Articular chondrocyte of knee joint (primary cell): Measurements from ENCODE around the gene ZDHHC7. TPM values are rescaled to one million over a fixed set of nuclear protein-coding genes. Genes with fewer than 3 reads are reported as not detected.

Source experiments
- total RNA-seq: library from RNA; depleted of rRNA; stranded (reverse); fragments of >200 nt; gene quantifications from 2 replicates; pipeline ENCODE4 v1.2.3, GENCODE V29; 2012

The ZDHHC7 gene, protein sequence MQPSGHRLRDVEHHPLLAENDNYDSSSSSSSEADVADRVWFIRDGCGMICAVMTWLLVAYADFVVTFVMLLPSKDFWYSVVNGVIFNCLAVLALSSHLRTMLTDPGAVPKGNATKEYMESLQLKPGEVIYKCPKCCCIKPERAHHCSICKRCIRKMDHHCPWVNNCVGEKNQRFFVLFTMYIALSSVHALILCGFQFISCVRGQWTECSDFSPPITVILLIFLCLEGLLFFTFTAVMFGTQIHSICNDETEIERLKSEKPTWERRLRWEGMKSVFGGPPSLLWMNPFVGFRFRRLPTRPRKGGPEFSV
- 139 and 150 TPM in 2 replicates for total RNA-seq

DNA sequence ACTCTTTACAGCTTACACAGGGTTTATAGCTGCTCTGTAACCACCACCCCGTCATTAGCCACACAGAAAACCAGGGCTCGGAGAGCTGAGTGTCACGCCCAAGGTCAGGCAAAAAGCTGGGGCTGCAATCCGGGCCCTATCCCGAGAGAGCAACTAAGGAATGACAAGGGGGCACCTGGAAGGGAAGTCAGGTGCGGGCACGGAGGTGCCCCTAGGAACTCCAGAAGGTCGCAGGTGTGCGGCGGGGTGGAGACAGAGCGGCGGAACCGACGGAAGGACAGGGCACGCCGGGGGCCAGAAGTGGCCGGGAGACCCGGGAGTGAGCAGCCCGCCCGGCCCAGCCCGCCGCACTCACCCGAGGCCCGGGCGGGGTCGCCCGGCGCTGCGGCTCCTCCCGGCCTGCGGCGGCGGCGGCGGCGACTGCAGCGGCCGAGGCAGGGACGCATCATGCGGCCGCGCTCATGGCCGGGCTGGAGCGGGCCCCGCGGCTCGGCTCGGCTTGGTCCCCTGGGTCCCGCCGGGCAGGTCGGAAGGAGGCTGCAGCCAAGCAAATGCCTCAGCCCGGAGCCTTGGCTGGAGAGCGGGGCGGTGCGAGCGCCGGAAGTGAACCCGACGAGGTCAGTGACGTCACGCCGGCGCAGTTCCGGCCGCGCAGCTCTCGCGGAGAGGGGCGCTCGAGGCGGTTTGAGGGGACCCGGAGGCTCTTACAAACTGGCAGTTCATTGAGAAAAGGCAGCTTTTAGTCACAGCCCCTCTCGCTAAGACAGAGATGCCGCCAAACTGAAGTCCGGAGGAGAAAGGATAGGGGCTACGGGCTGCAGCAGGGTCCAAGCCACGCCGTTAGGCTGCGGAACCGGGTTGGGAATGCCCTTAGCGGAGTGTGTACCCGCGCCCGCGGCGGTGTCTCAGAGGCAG lies at the start of gene ZDHHC7:
Gene ZDHHC7 (minus strand): TSS at position 605 of the 915 bp plus-strand sequence. CDS start 20,917 bp downstream, outside the sequence.

DNA sequence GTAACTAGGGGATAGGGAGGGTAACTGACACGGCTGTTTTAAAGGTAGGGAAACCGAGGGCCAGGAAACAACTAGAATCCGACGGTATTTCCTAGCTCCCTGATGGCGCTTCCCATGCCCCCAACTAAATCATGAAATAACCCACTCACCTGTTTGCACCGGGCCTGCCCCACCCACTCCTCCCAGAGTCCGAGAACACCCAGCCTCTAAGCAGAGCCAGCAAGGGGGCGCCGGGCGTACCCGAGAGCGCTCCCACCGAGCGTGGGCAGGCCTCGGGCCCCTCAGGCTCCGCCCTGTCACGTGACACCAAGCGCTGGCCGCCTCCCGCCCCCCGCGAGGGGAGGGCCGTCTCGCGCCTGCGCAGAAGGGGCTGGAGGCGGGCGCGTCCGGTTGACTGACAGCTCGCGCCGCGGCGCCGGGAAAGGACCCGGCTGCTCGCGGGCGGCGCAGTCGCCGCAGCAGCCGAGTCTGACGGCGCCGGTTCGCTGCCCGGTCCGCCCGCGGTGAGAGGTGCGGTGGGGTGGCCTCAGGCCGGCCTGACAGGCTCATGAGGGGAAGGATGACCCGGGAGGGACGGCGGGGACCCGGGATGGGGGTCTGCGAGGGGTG lies 16.1 kb upstream of the ZDHHC7 start, which contains the start of gene KIAA0513:
Gene KIAA0513 (plus strand): TSS at position 447 of the 609 bp plus-strand sequence. CDS start 39,277 bp downstream, outside the sequence.

Other genes with a start within 250 kb of the ZDHHC7 start
- gene CRISPLD2, start 191.6 kb downstream of the ZDHHC7 start, total RNA-seq: 45.5 and 53.3 TPM in 2 replicates
- 27.8 and 46.5 TPM in 2 replicates for gene KIAA0513, start 16.3 kb upstream of the ZDHHC7 start, total RNA-seq
- gene CIBAR2, start 100.9 kb upstream of the ZDHHC7 start, total RNA-seq: 0.11 TPM in 1 of 2 replicates, not detected in the other